Measurements from ENCODE around the gene BMPR1B. TPM values are rescaled to one million over a fixed set of nuclear protein-coding genes. Genes with fewer than 3 reads are reported as not detected.

The BMPR1B gene
- polyA plus RNA-seq, 1 experiment = 0.07 TPM

GRCh38 chr4:94941706-94942105 is 184.0 kb downstream of the BMPR1B start:
- Histone ChIP-seq H3K4me3 (ENCODE audit: low read depth, low read length) (no peak overlapping the region), H3K36me3 (ENCODE audit: control insufficient read depth, insufficient read depth, low read length) (no peaks in the 10 kb centered on the region), H3K27me3 (ENCODE audit: control insufficient read depth, insufficient read depth, low read length) (no peaks in the 10 kb centered on the region)
- POLR2A ChIA-PET = no interaction called here
- no peak for DNase-seq (ENCODE audit: low read depth)
- CTCF ChIA-PET = no interaction called here
- TF ChIP-seq CTCF (IDR thresholded peaks at IDR 0.05; ENCODE audit: insufficient read depth, low read depth, low read length) = no peak

- no peaks in the 10 kb centered on the region for H3K36me3 ChIP-seq (ENCODE audit: control insufficient read depth, insufficient read depth, low read length)
- TF ChIP-seq CTCF (IDR thresholded peaks at IDR 0.05; ENCODE audit: insufficient read depth, low read depth, low read length) = no peak
- CTCF ChIA-PET = interaction anchor here (0.6 kb wide), 1 partner anchor 809 kb away, joined by 3 read pairs; no protein-coding TSS in a partner anchor
- no peak for DNase-seq (ENCODE audit: low read depth)
- no peaks in the 10 kb centered on the region for H3K27me3 ChIP-seq (ENCODE audit: control insufficient read depth, insufficient read depth, low read length)
- POLR2A ChIA-PET = no interaction called here
- H3K4me3 ChIP-seq (ENCODE audit: low read depth, low read length) = no peak overlapping the region
Measured at GRCh38 chr4:94944726-94945125, 187.0 kb downstream of the BMPR1B start.

- TF ChIP-seq CTCF (IDR thresholded peaks at IDR 0.05; ENCODE audit: insufficient read depth, low read depth, low read length) = no peak
- no peak overlapping the region for H3K4me3 ChIP-seq (ENCODE audit: low read depth, low read length)
- H3K27me3 ChIP-seq (ENCODE audit: control insufficient read depth, insufficient read depth, low read length) = no peaks in the 10 kb centered on the region
- DNase-seq (ENCODE audit: low read depth) = no peak
- POLR2A ChIA-PET = no interaction called here
- H3K36me3 ChIP-seq (ENCODE audit: control insufficient read depth, insufficient read depth, low read length) = no peaks in the 10 kb centered on the region
- CTCF ChIA-PET = interaction anchor here (1.0 kb wide), 1 partner anchor 94 kb away, joined by 3 read pairs; no protein-coding TSS in a partner anchor
Measured at GRCh38 chr4:94947681-94948108, 189.9 kb downstream of the BMPR1B start.

GRCh38 chr4:94954251-94954650 is 196.5 kb downstream of the BMPR1B start:
- CTCF ChIA-PET = interaction anchor here (0.6 kb wide), 1 partner anchor 831 kb away, joined by 4 read pairs; no protein-coding TSS in a partner anchor
- Histone ChIP-seq H3K4me3 (ENCODE audit: low read depth, low read length) (no peak overlapping the region), H3K27me3 (ENCODE audit: control insufficient read depth, insufficient read depth, low read length) (no peaks in the 10 kb centered on the region), H3K36me3 (ENCODE audit: control insufficient read depth, insufficient read depth, low read length) (no peaks in the 10 kb centered on the region)
- no peak for DNase-seq (ENCODE audit: low read depth)
- TF ChIP-seq CTCF (IDR thresholded peaks at IDR 0.05; ENCODE audit: insufficient read depth, low read depth, low read length) = no peak
- POLR2A ChIA-PET = no interaction called here

GRCh38 chr4:94957030-94957429 is 199.3 kb downstream of the BMPR1B start:
- Histone ChIP-seq H3K4me3 (ENCODE audit: low read depth, low read length) (no peak overlapping the region), H3K36me3 (ENCODE audit: control insufficient read depth, insufficient read depth, low read length) (no peaks in the 10 kb centered on the region), H3K27me3 (ENCODE audit: control insufficient read depth, insufficient read depth, low read length) (no peaks in the 10 kb centered on the region)
- DNase-seq (ENCODE audit: low read depth) = no peak
- CTCF ChIA-PET = no interaction called here
- TF ChIP-seq CTCF (IDR thresholded peaks at IDR 0.05; ENCODE audit: insufficient read depth, low read depth, low read length) = no peak
- POLR2A ChIA-PET = no interaction called here
